Measurements from ENCODE around the gene RASSF5.

DNA sequence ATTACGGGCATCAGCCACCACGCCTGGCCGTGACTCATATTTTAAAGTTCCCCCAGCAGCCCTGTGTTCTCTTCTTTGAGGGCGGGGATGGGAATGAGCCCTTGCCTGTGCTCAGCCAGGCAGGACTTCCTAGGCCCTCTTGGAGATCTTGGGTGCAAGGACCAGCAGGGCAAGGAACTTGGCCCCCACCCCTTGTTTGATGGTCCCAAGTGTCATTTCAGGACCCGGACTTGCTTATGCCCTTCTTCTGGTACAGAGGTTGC is 9.3 kb downstream of the RASSF5 start:
- TF ChIP-seq CTCF (IDR thresholded peaks at IDR 0.05) = no peak
- no peak for TF ChIP-seq POLR2A (IDR thresholded peaks at IDR 0.05)

Measured in Peyer's patch (tissue), 4 donors.